CD14-positive monocyte (primary cell): ENCODE measurements around the gene TEKT2. TPM values are rescaled to one million over a fixed set of nuclear protein-coding genes. Genes with fewer than 3 reads are reported as not detected.

Experiments used
- DNase-seq, 3 donors: peaks; one replicate each; pipeline ENCODE4 v3.0.0-alpha.2; 2011 to 2022
- H2AFZ ChIP-seq: 2 replicates; pipeline ENCODE4 v1.6.0; 2012; ENCODE audit warnings: mild to moderate bottlenecking, low read depth, low read length, inconsistent platforms; ENCODE audit not compliant: insufficient read depth, poor library complexity, severe bottlenecking
- H3K27ac ChIP-seq, 2 donors: 1 replicate in 1 of 2; 2 replicates in 1 of 2; pipeline ENCODE4 v1.5.1; 2012 to 2013; ENCODE audit warnings: low read length in 2 of 2, control low read depth in 1 of 2, inconsistent platforms in 1 of 2, low read depth in 1 of 2, mild to moderate bottlenecking in 1 of 2
- H3K27me3 ChIP-seq, 2 donors: one replicate each; pipeline versions ENCODE4 v1.6.0 to v1.6.1; 2011 to 2013; ENCODE audit warnings: low read length in 2 of 2; ENCODE audit not compliant: control insufficient read depth in 2 of 2, insufficient read depth in 2 of 2
- H3K36me3 ChIP-seq, 2 donors: replicated peaks in 1 of 2; 1 replicate in 1 of 2; 2 replicates in 1 of 2; pipeline versions ENCODE4 v1.5.1 to v1.6.1; 2012 to 2013; ENCODE audit warnings: low read length in 2 of 2, control low read depth in 1 of 2, inconsistent platforms in 1 of 2, mild to moderate bottlenecking in 1 of 2; ENCODE audit not compliant: insufficient read depth in 2 of 2, control insufficient read depth in 1 of 2
- H3K4me1 ChIP-seq, 2 donors: 1 replicate in 1 of 2; 2 replicates in 1 of 2; pipeline versions ENCODE4 v1.5.1 to v1.6.1; 2012 to 2013; ENCODE audit warnings: low read length in 2 of 2, control low read depth in 1 of 2, inconsistent platforms in 1 of 2, mild to moderate bottlenecking in 1 of 2, moderate library complexity in 1 of 2; ENCODE audit not compliant: insufficient read depth in 2 of 2, control insufficient read depth in 1 of 2
- H3K4me2 ChIP-seq: replicated peaks from 2 replicates; pipeline ENCODE3; 2012; ENCODE audit warnings: low read length, moderate library complexity, mild to moderate bottlenecking; ENCODE audit not compliant: poor library complexity, severe bottlenecking; ENCODE audit errors: extremely low read depth
- H3K4me3 ChIP-seq, 3 experiments: fragments of 200-600 bp in 1 of 3; sonication (generic) in 1 of 3; replicated peaks in 1 of 3; 1 replicate in 2 of 3; 2 replicates in 1 of 3; pipeline ENCODE4 v1.5.1; 2011 to 2013; ENCODE audit warnings: low read length in 3 of 3, mild to moderate bottlenecking in 3 of 3, control low read depth in 2 of 3, low read depth in 2 of 3, inconsistent platforms in 1 of 3, moderate library complexity in 1 of 3
- H3K79me2 ChIP-seq: 2 replicates; pipeline ENCODE4 v1.6.0; 2012; ENCODE audit warnings: mild to moderate bottlenecking, control low read depth, inconsistent platforms, low read length, moderate library complexity; ENCODE audit not compliant: insufficient read depth
- H3K9ac ChIP-seq: 2 replicates; pipeline ENCODE4 v1.6.0; 2017; ENCODE audit warnings: low read length, mild to moderate bottlenecking; ENCODE audit not compliant: insufficient read depth, poor library complexity, severe bottlenecking
- H3K9me3 ChIP-seq, 2 donors: replicated peaks in 1 of 2; 1 replicate in 1 of 2; 2 replicates in 1 of 2; pipeline versions ENCODE4 v1.5.1 to v1.6.1; 2012 to 2013; ENCODE audit warnings: low read length in 2 of 2, control low read depth in 1 of 2; ENCODE audit not compliant: control insufficient read depth in 1 of 2, insufficient read depth in 1 of 2
- H4K20me1 ChIP-seq: 2 replicates; pipeline ENCODE4 v1.6.0; 2012; ENCODE audit warnings: mild to moderate bottlenecking, low read length, control low read depth, moderate library complexity; ENCODE audit not compliant: insufficient read depth
- H3K27ac Mint-ChIP-seq, 7 donors: one replicate each; pipeline ENCODE4 v1.8.0; 2020; ENCODE audit warnings: mild to moderate bottlenecking in 7 of 7, mixed read lengths in 7 of 7, moderate library complexity in 6 of 7, inconsistent platforms in 2 of 7
- H3K27me3 Mint-ChIP-seq, 3 donors: one replicate each; pipeline ENCODE4 v1.8.0; 2021 to 2022; ENCODE audit warnings: low read depth in 3 of 3, mild to moderate bottlenecking in 3 of 3, mixed read lengths in 3 of 3, moderate library complexity in 3 of 3, inconsistent platforms in 1 of 3
- H3K36me3 Mint-ChIP-seq, 2 donors: one replicate each; pipeline ENCODE4 v1.8.0; 2020; ENCODE audit warnings: mixed read lengths in 2 of 2, inconsistent platforms in 1 of 2, mild to moderate bottlenecking in 1 of 2
- H3K4me1 Mint-ChIP-seq: one replicate; pipeline ENCODE4 v1.8.0; 2020; ENCODE audit warnings: mild to moderate bottlenecking, mixed read lengths
- H3K4me3 Mint-ChIP-seq, 2 donors: one replicate each; pipeline ENCODE4 v1.8.0; 2020; ENCODE audit warnings: mild to moderate bottlenecking in 2 of 2, mixed read lengths in 2 of 2, moderate library complexity in 1 of 2
- H3K9me3 Mint-ChIP-seq, 7 donors: one replicate each; pipeline ENCODE4 v1.8.0; 2020 to 2022; ENCODE audit warnings: mixed read lengths in 7 of 7, mild to moderate bottlenecking in 6 of 7, moderate library complexity in 6 of 7, inconsistent platforms in 2 of 7
- CTCF ChIP-seq: fragments of 200-600 bp; IDR thresholded peaks from one replicate; pipeline ENCODE4 v1.8.0; 2022; ENCODE audit warnings: antibody characterized with exemption, mild to moderate bottlenecking
- WGBS: methylation state at CpG from one replicate; pipeline ENCODE4 v1.1.5; 2013; ENCODE audit warnings: missing lambda C conversion rate; ENCODE audit not compliant: insufficient coverage; 5-methylcytosine and 5-hydroxymethylcytosine counted together
- intact Hi-C, 2 donors: fragments of 100-400 bp; cut with micrococcal nuclease; formaldehyde crosslinking; loops; one replicate each; pipeline versions ENCODE4 v1.15.0 to v1.15.1; 2023
- polyA plus RNA-seq, 3 donors: library from polyadenylated mRNA; depleted of rRNA in 1 of 3; unstranded in 2 of 3; stranded (reverse) in 1 of 3; fragments of 300-500 nt in 2 of 3; fragments of >200 nt in 1 of 3; fragmentation: Illumina TruSeq in 2 of 3; gene quantifications; 1 replicate in 2 of 3; 2 replicates in 1 of 3; pipeline ENCODE4 v1.2.3, GENCODE V29; 2012 to 2021

TEKT2 gene
- polyA plus RNA-seq, 3 donors: 0.23 TPM; not detected in 2

GRCh38 chr1:36080236-36080635 lies 3.7 kb upstream of the TEKT2 start:
- H3K9ac ChIP-seq: no peak overlapping the region
- H3K36me3 ChIP-seq: no peaks in the 10 kb centered on the region
- H3K36me3 Mint-ChIP-seq: no peaks in the 10 kb centered on the region
- peaks cover 0 to 6% (median 0%) of the 10 kb centered on the region in 7 donors for H3K9me3 Mint-ChIP-seq
- DNase-seq: no peak
- H3K27me3 ChIP-seq: peaks cover 0 to 20% of the 10 kb centered on the region in 2 donors
- H3K27me3 Mint-ChIP-seq: peaks cover 19 to 27% (median 24%) of the 10 kb centered on the region in 3 donors
- H3K9me3 ChIP-seq: no peaks in the 10 kb centered on the region
- no CpG with 5 or more reads among the region's 3 CpGs for WGBS
- H3K4me2 ChIP-seq: no peak overlapping the region
- no peak overlapping the region for H3K4me3 Mint-ChIP-seq
- peaks cover 18% of the 10 kb centered on the region for H3K4me1 Mint-ChIP-seq
- no peak overlapping the region for H3K4me3 ChIP-seq
- H3K27ac ChIP-seq: no peak overlapping the region
- H3K27ac Mint-ChIP-seq: no peak overlapping the region
- no peak for TF ChIP-seq CTCF
- H2AFZ ChIP-seq: no peak overlapping the region
- intact Hi-C loops: no loop called here
- H3K4me1 ChIP-seq: peaks cover 16 to 21% of the 10 kb centered on the region in 2 donors
- no peaks in the 10 kb centered on the region for H4K20me1 ChIP-seq
- H3K79me2 ChIP-seq: no peaks in the 10 kb centered on the region

- Histone ChIP-seq H3K9me3 (no peaks in the 10 kb centered on the region), H3K4me1 (peaks cover 14 to 17% of the 10 kb centered on the region in 2 donors), H3K9ac (no peak overlapping the region), H3K79me2 (no peaks in the 10 kb centered on the region), H3K27ac (no peak overlapping the region), H4K20me1 (no peaks in the 10 kb centered on the region), H3K4me2 (no peak overlapping the region), H3K36me3 (no peaks in the 10 kb centered on the region), H2AFZ (no peak overlapping the region), H3K4me3 (no peak overlapping the region), H3K27me3 (peaks cover 0 to 21% of the 10 kb centered on the region in 2 donors)
- Mint-ChIP-seq H3K27me3 (peaks cover 19 to 28% (median 27%) of the 10 kb centered on the region in 3 donors), H3K36me3 (no peaks in the 10 kb centered on the region), H3K27ac (peak overlapping the region in 1 of 7 donors; percentile 78), H3K4me1 (peaks cover 14% of the 10 kb centered on the region), H3K4me3 (no peak overlapping the region), H3K9me3 (peaks cover 0 to 6% (median 0%) of the 10 kb centered on the region in 7 donors)
- DNase-seq: no peak
- intact Hi-C loops: no loop called here
- 72% methylated on average over 3 of the region's 6 CpGs for WGBS
- no peak for TF ChIP-seq CTCF
These were observed 3.1 kb upstream of the TEKT2 start for GRCh38 chr1:36080801-36081200.
